CD4-positive, alpha-beta T cell treated with Interleukin-2 at 100 ng/mL for 4 hours (primary cell): ENCODE results near the gene DNAJB9.

ENCODE experiments used
- DNase-seq: peaks from one replicate; pipeline ENCODE4 v3.0.0-alpha.2; 2020; ENCODE audit warnings: low spot score

DNAJB9 gene

GRCh38 chr7:108605559-108606201 is 36.0 kb downstream of the DNAJB9 start:
- DNase-seq, result no peak

- DNase-seq, result no peak
Observed at GRCh38 chr7:108609643-108610042, 40.0 kb downstream of the DNAJB9 start.

GRCh38 chr7:108611268-108611667 is 41.6 kb downstream of the DNAJB9 start:
- DNase-seq, result no peak

GRCh38 chr7:108613147-108613948 is 43.7 kb downstream of the DNAJB9 start:
- DNase-seq, result peak; percentile 59

GRCh38 chr7:108613949-108614381 is 44.3 kb downstream of the DNAJB9 start:
- no peak for DNase-seq

GRCh38 chr7:108614896-108615295 is 45.2 kb downstream of the DNAJB9 start:
- DNase-seq, result no peak

GRCh38 chr7:108618056-108618455 is 48.4 kb downstream of the DNAJB9 start:
- no peak for DNase-seq

- DNase-seq, result no peak
Observed at GRCh38 chr7:108623220-108623619, 53.5 kb downstream of the DNAJB9 start.
